Spleen (tissue), 11 donors: ENCODE measurements around the gene CLEC4M. TPM values are rescaled to one million over a fixed set of nuclear protein-coding genes. Genes with fewer than 3 reads are reported as not detected.
"Not testable (repeated sequence)": the region's sequence is repeated elsewhere in the genome, so short reads cannot be mapped to it uniquely, and the experiment has no call there.

Experiments
- DNase-seq: peaks from one replicate; pipeline ENCODE4 v3.0.0-alpha.2; 2020
- H3K27ac ChIP-seq, 8 donors: fragments of 200-600 bp; sonication (generic) in 7 of 8; 1 replicate in 4 of 8; 2 replicates in 4 of 8; pipeline versions ENCODE4 v1.5.0 to v1.8.0; 2016 to 2021; ENCODE audit warnings: inconsistent platforms in 4 of 8, mild to moderate bottlenecking in 4 of 8, moderate library complexity in 1 of 8
- H3K27me3 ChIP-seq, 7 donors: fragments of 200-600 bp; sonication (generic) in 6 of 7; replicated peaks in 1 of 7; 1 replicate in 4 of 7; 2 replicates in 3 of 7; pipeline versions ENCODE4 v1.5.0 to v1.8.0; 2016 to 2021; ENCODE audit warnings: inconsistent platforms in 3 of 7, mild to moderate bottlenecking in 1 of 7
- H3K36me3 ChIP-seq, 6 donors: fragments of 200-600 bp; sonication (generic) in 5 of 6; 1 replicate in 4 of 6; 2 replicates in 2 of 6; pipeline versions ENCODE4 v1.5.0 to v1.8.0; 2016 to 2021; ENCODE audit warnings: inconsistent platforms in 2 of 6
- H3K4me1 ChIP-seq, 6 donors: fragments of 200-600 bp; sonication (generic) in 5 of 6; 1 replicate in 3 of 6; 2 replicates in 3 of 6; pipeline versions ENCODE4 v1.5.0 to v1.8.0; 2016 to 2021; ENCODE audit warnings: inconsistent platforms in 3 of 6
- H3K4me3 ChIP-seq, 8 donors: fragments of 200-600 bp; sonication (generic) in 7 of 8; 1 replicate in 4 of 8; 2 replicates in 4 of 8; pipeline versions ENCODE4 v1.5.0 to v1.8.0; 2016 to 2021; ENCODE audit warnings: inconsistent platforms in 4 of 8, mild to moderate bottlenecking in 4 of 8, moderate library complexity in 2 of 8
- H3K9me3 ChIP-seq, 8 donors: fragments of 200-600 bp; sonication (generic) in 7 of 8; 1 replicate in 4 of 8; 2 replicates in 4 of 8; pipeline versions ENCODE4 v1.5.0 to v1.8.0; 2016 to 2021; ENCODE audit warnings: inconsistent platforms in 4 of 8
- POLR2A ChIP-seq, 3 donors: fragments of 450-650 bp; IDR thresholded peaks; one replicate each; pipeline ENCODE4 v1.5.1; 2017; ENCODE audit warnings: antibody characterized with exemption in 3 of 3, mild to moderate bottlenecking in 1 of 3
- POLR2AphosphoS5 ChIP-seq, 3 donors: sonication (generic); formaldehyde crosslinking; IDR thresholded peaks; one replicate each; pipeline ENCODE4 v1.5.1; 2017; ENCODE audit warnings: antibody characterized with exemption in 3 of 3
- WGBS, 5 donors: extraction: QIAGEN DNeasy Blood & Tissue Kit in 3 of 5; methylation state at CpG; one replicate each; pipeline versions ENCODE4 v1.1.5 to v1.1.7; 2013 to 2018; 5-methylcytosine and 5-hydroxymethylcytosine counted together
- intact Hi-C: fragments of 100-400 bp; cut with DNase I; formaldehyde crosslinking; loops from one replicate; pipeline ENCODE4 v1.15.0; 2023; ENCODE audit warnings: low total_unique reads
- polyA plus RNA-seq, 3 donors: library from polyadenylated mRNA; stranded (reverse); fragments of 200-250 nt; gene quantifications; one replicate each; pipeline ENCODE4 v1.2.1, GENCODE V29; 2013
- total RNA-seq, 7 donors: library from RNA; depleted of rRNA in 3 of 7; stranded (reverse); fragments of >200 nt in 3 of 7; fragmentation: NEBNext Ultra II Directional in 4 of 7; extraction: Animal tissue kit (Norgen Biotek cat#: 25700) in 4 of 7; gene quantifications; one replicate each; pipeline versions ENCODE4 v1.1.0 to v1.2.1, GENCODE V29; 2016 to 2021
- TF ChIP-seq, protein P1 (sequence below), 11 experiments: fragments of 200-600 bp in 7 of 11; fragments of 450-650 bp in 4 of 11; sonication (generic) in 4 of 11; IDR thresholded peaks in 8 of 11; conservative IDR thresholded peaks in 3 of 11; 1 replicate in 7 of 11; 2 replicates in 4 of 11; pipeline versions ENCODE4 v1.4.0 to v1.8.0; 2016 to 2021; ENCODE audit warnings: antibody characterized with exemption in 11 of 11, inconsistent platforms in 4 of 11, mild to moderate bottlenecking in 1 of 11
- donor health status: healthy with polysubstance abuse.
- donor health status: DM: no; HTN: no; CAD: no; lungs with moderate emphysema.
- donor health status: DM: no; HTN: no; CAD: no.
- donor health status: Bipolar disorder and iron deficiency.
- donor health status: healthy.
- donor health status: DM: no; HTN: no; CAD: no.
- donor health status: DM: yes; HTN: yes; CAD: no.

CLEC4M gene
- total and polyA plus RNA-seq, 10 donors = 0.12 to 3.3 (median 0.57) TPM; not detected in 6

DNA sequence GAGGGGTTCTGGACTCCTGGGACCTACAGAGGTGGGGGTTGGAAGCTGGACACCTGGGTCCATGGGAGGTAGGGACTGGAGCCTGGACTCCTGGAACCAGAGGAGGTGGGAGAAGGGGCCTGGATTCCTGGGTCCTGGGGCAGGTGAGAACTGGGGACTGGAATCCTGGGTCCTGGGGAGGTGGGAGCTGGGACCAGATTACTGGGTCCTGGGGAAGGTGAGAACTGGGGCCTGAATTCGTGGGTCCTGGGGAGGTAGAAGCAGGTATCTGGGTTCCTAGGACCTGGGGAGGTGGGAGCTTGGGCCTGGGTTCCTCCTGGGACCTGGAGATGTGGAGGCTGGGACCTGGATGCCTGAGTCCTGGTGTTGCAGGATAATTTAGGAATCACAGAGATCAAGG is 653 bp downstream of the CLEC4M start:
- no peak overlapping the region for H3K27ac ChIP-seq
- intact Hi-C loops = no loop called here
- H3K27me3 ChIP-seq = peaks cover 0 to 28% (median 0%) of the 10 kb centered on the region in 7 donors
- TF ChIP-seq POLR2A (IDR thresholded peaks at IDR 0.05) (no peak), POLR2AphosphoS5 (IDR thresholded peaks at IDR 0.05) (no peak)
- TF ChIP-seq, protein P1, sequence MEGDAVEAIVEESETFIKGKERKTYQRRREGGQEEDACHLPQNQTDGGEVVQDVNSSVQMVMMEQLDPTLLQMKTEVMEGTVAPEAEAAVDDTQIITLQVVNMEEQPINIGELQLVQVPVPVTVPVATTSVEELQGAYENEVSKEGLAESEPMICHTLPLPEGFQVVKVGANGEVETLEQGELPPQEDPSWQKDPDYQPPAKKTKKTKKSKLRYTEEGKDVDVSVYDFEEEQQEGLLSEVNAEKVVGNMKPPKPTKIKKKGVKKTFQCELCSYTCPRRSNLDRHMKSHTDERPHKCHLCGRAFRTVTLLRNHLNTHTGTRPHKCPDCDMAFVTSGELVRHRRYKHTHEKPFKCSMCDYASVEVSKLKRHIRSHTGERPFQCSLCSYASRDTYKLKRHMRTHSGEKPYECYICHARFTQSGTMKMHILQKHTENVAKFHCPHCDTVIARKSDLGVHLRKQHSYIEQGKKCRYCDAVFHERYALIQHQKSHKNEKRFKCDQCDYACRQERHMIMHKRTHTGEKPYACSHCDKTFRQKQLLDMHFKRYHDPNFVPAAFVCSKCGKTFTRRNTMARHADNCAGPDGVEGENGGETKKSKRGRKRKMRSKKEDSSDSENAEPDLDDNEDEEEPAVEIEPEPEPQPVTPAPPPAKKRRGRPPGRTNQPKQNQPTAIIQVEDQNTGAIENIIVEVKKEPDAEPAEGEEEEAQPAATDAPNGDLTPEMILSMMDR (IDR thresholded peaks at IDR 0.05 in 8 of 11, conservative IDR thresholded peaks at IDR 0.05 in 3 of 11) = no peak
- no peak overlapping the region for H3K4me3 ChIP-seq
- H3K9me3 ChIP-seq = peaks cover 0 to 19% (median 16%) of the 10 kb centered on the region in 8 donors
- no peaks in the 10 kb centered on the region for H3K4me1 ChIP-seq
- no peak for DNase-seq
- H3K36me3 ChIP-seq = no peaks in the 10 kb centered on the region
- WGBS, 5 donors = 29 to 71% (median 53%) methylated on average over 1 of the region's 1 CpG

DNA sequence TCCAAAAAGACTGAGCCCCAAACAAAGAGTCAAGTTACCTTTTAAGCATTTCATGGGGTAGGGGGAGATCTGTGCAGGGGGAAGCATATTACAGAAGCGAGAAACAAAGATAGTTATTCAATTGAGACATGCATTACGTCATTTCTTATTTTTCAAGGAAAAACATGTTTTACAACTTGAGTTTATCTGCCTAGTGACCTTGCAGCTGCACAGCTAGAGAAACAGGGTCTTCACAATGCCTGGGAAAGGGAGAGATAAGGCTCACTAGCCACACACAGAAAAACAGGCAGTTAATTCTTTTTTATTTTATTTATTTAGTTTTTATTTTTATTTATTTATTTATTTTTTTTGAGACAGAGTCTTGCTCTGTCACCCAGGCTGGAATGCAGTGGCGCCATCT is 1.1 kb downstream of the CLEC4M start:
- peaks cover 0 to 15% (median 12%) of the 10 kb centered on the region in 8 donors for H3K9me3 ChIP-seq
- DNase-seq, H3K4me3 ChIP-seq, intact Hi-C loops, H3K27ac ChIP-seq, H3K36me3 ChIP-seq, H3K4me1 ChIP-seq: not testable (repeated sequence)
- H3K27me3 ChIP-seq = peaks cover 0 to 28% (median 0%) of the 10 kb centered on the region in 7 donors
- 58 to 66% (median 60%) methylated on average over 3 of the region's 3 CpGs for WGBS, 5 donors

DNA sequence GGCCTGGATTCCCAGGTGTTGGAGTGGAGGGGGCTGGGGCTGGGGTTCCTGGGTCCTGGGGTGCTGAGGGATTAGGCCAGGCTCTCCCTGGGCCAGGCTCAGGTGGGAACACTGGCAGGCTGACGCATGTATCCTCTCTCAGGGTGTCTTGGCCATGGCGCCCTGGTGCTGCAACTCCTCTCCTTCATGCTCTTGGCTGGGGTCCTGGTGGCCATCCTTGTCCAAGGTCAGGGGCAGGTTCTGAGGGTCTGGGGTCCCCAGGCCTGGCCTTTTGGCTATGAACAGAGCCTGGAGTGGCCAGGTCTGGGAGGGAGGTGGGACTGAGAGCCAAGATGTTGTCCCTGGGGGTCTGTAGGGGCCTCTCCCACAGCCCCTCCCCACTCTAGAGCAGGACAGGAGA is 2.0 kb downstream of the CLEC4M start:
- H3K9me3 ChIP-seq, DNase-seq, H3K36me3 ChIP-seq, H3K4me3 ChIP-seq, intact Hi-C loops, H3K27ac ChIP-seq, H3K4me1 ChIP-seq: not testable (repeated sequence)
- WGBS, 5 donors = 80 to 100% (median 94%) methylated on average over 2 of the region's 2 CpGs
- peaks cover 0 to 28% (median 0%) of the 10 kb centered on the region in 7 donors for H3K27me3 ChIP-seq

DNA sequence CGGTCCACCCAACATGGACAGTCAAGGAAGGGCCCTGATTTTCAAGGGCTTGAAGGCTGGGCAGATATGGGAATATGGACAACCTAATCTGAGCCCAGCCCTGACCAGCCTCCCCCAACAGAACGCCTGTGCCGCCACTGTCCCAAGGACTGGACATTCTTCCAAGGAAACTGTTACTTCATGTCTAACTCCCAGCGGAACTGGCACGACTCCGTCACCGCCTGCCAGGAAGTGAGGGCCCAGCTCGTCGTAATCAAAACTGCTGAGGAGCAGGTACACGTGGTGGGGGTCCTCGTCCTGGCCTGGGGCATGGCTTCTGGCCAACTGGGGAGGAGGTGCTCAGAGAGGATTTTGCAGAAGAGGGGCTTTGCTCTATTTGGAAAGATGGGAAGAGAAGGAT is 3.5 kb downstream of the CLEC4M start:
- Histone ChIP-seq H3K36me3 (no peaks in the 10 kb centered on the region), H3K4me3 (no peak overlapping the region), H3K27ac (no peak overlapping the region), H3K9me3 (no peaks in the 10 kb centered on the region), H3K4me1 (no peaks in the 10 kb centered on the region), H3K27me3 (peaks cover 0 to 23% (median 0%) of the 10 kb centered on the region in 7 donors)
- no peak for DNase-seq
- 53 to 70% (median 65%) methylated on average over 5 to 11 of the region's 11 CpGs for WGBS, 5 donors
- intact Hi-C loops = no loop called here
- TF ChIP-seq, protein P1 (IDR thresholded peaks at IDR 0.05 in 8 of 11, conservative IDR thresholded peaks at IDR 0.05 in 3 of 11) = no peak
- TF ChIP-seq POLR2A (IDR thresholded peaks at IDR 0.05) (no peak), POLR2AphosphoS5 (IDR thresholded peaks at IDR 0.05) (no peak)

DNA sequence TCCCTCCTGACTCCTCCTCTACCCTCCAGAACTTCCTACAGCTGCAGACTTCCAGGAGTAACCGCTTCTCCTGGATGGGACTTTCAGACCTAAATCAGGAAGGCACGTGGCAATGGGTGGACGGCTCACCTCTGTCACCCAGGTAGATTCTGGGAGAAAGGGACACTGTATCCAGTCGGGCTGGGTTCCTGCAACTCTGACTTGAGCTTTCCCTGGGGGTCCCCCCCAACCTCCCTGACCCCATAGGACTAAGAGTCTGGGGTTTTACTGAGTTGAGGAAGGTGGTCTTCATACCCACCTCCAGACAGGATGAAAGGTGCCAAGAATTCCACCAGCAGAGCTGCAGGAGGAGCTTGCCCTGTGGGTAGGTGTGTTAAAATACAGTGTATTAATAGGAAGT is 4.4 kb downstream of the CLEC4M start:
- no peak for DNase-seq
- H3K4me3 ChIP-seq = no peak overlapping the region
- intact Hi-C loops = no loop called here
- WGBS, 5 donors = 55 to 75% (median 65%) methylated on average over 2 to 4 of the region's 4 CpGs
- no peak overlapping the region for H3K27ac ChIP-seq
- no peaks in the 10 kb centered on the region for H3K9me3 ChIP-seq
- H3K4me1 ChIP-seq = peaks cover 0 to 6% (median 2%) of the 10 kb centered on the region in 6 donors
- no peaks in the 10 kb centered on the region for H3K36me3 ChIP-seq
- H3K27me3 ChIP-seq = peaks cover 0 to 23% (median 0%) of the 10 kb centered on the region in 7 donors
- no peak for TF ChIP-seq POLR2AphosphoS5 (IDR thresholded peaks at IDR 0.05)
- TF ChIP-seq POLR2A (IDR thresholded peaks at IDR 0.05) = no peak
- TF ChIP-seq, protein P1 (IDR thresholded peaks at IDR 0.05 in 8 of 11, conservative IDR thresholded peaks at IDR 0.05 in 3 of 11) = no peak
